HepG2 (cell line): ENCODE results near the gene MC3R. TPM values are rescaled to one million over a fixed set of nuclear protein-coding genes. Genes with fewer than 3 reads are reported as not detected.

Experiments
- ATAC-seq: fragments of 200-7000 bp; cut with Tn5 transposase; 3 replicates; pipeline ENCODE4 v1.9.1; 2020; ENCODE audit warnings: mild to moderate bottlenecking, moderate library complexity
- BruUV-seq: library from RNA; stranded (reverse); fragments of 400-500 nt; replicated peaks from 2 replicates; lab custom pipeline; 2021; lab: Mats Ljungman, UMichigan
- CTCF ChIA-PET: fragments of 300-600 bp; formaldehyde crosslinking; extraction: SDS; loops from one replicate; lab custom pipeline; 2021; ENCODE audit warnings: low total read pairs, inconsistent platforms, low intra/inter-chr PET ratio; lab: Yijun Ruan, JAX
- POLR2A ChIA-PET: fragments of 350-600 bp; sonication (Branson Sonifier 250); formaldehyde crosslinking; loops from one replicate; lab custom pipeline; 2020; ENCODE audit warnings: antibody characterized with exemption, inconsistent platforms; lab: Yijun Ruan, JAX
- DNase-seq: peaks from one replicate; pipeline ENCODE4 v3.0.0-alpha.2; 2015; ENCODE audit warnings: low spot score
- FAIRE-seq: peaks from 3 replicates; lab custom pipeline; 2011; peaks lifted over from hg19 to GRCh38; lab: Jason Lieb, UNC
- H2AFZ ChIP-seq: one replicate; pipeline ENCODE4 v1.6.1; 2011; ENCODE audit warnings: low read length, inconsistent platforms
- H3K27ac ChIP-seq: fragments of 300-600 bp; 3 replicates; pipeline ENCODE4 v1.8.0; 2011; ENCODE audit warnings: mixed run types, mild to moderate bottlenecking, mixed read lengths, low read length, inconsistent platforms; ENCODE audit not compliant: insufficient read depth; ENCODE audit errors: extremely low read length
- H3K27me3 ChIP-seq, 2 experiments: fragments of 200-600 bp in 1 of 2; 2 replicates in 1 of 2; 3 replicates in 1 of 2; pipeline versions ENCODE4 v1.6.0 to v1.8.0; 2011; ENCODE audit warnings: low read length in 2 of 2, mild to moderate bottlenecking in 2 of 2, moderate library complexity in 2 of 2, inconsistent platforms in 1 of 2; ENCODE audit not compliant: insufficient read depth in 2 of 2, control insufficient read depth in 1 of 2
- H3K36me3 ChIP-seq, 2 experiments: fragments of 200-600 bp in 1 of 2; replicated peaks in 1 of 2; 2 replicates in 1 of 2; 3 replicates in 1 of 2; pipeline versions ENCODE4 v1.5.1 to v1.8.0; 2011; ENCODE audit warnings: low read length in 2 of 2, inconsistent platforms in 1 of 2; ENCODE audit not compliant: insufficient read depth in 2 of 2, control insufficient read depth in 1 of 2
- H3K4me1 ChIP-seq: 2 replicates; pipeline ENCODE4 v1.5.1; 2012; ENCODE audit warnings: low read length, inconsistent platforms; ENCODE audit not compliant: insufficient read depth
- H3K4me2 ChIP-seq: 2 replicates; pipeline ENCODE4 v1.6.0; 2011; ENCODE audit warnings: low read depth, low read length, inconsistent platforms
- H3K4me3 ChIP-seq, 3 experiments: fragments of 200-600 bp in 1 of 3; sonication (generic), shearing (Covaris generic) in 1 of 3; replicated peaks in 1 of 3; 2 replicates each; pipeline ENCODE4 v1.5.1; 2011 to 2016; ENCODE audit warnings: low read length in 3 of 3, inconsistent platforms in 2 of 3, low read depth in 2 of 3, mild to moderate bottlenecking in 2 of 3, control low read depth in 1 of 3, mixed read lengths in 1 of 3; ENCODE audit not compliant: insufficient read depth in 1 of 3
- H3K79me2 ChIP-seq: one replicate; pipeline ENCODE4 v1.6.1; 2011; ENCODE audit warnings: low read length, inconsistent platforms; ENCODE audit not compliant: insufficient read depth
- H3K9ac ChIP-seq: 2 replicates; pipeline ENCODE4 v1.6.0; 2011; ENCODE audit warnings: mild to moderate bottlenecking, low read depth, low read length, inconsistent platforms; ENCODE audit not compliant: insufficient read depth
- H3K9me3 ChIP-seq: 2 replicates; pipeline ENCODE4 v1.5.1; 2012; ENCODE audit warnings: mild to moderate bottlenecking, low read length
- H4K20me1 ChIP-seq: 2 replicates; pipeline ENCODE4 v1.6.0; 2011; ENCODE audit warnings: inconsistent platforms, mild to moderate bottlenecking, low read length, moderate library complexity; ENCODE audit not compliant: insufficient read depth
- MNT ChIP-seq: fragments of 450-650 bp; IDR thresholded peaks from 2 replicates; pipeline ENCODE4 v1.6.1; 2016
- ZBTB2 ChIP-seq: sonication (generic); formaldehyde crosslinking; IDR thresholded peaks from 2 replicates; pipeline ENCODE4 v1.8.0; 2022; ENCODE audit warnings: low read depth, missing genetic modification reagents
- ZBTB42 ChIP-seq: sonication (generic); formaldehyde crosslinking; IDR thresholded peaks from 2 replicates; pipeline ENCODE4 v1.5.0; 2020; ENCODE audit warnings: mild to moderate bottlenecking, missing genetic modification reagents
- ZNF263 ChIP-seq: sonication (generic); formaldehyde crosslinking; IDR thresholded peaks from 2 replicates; pipeline ENCODE4 v1.4.0; 2020; ENCODE audit warnings: missing genetic modification reagents
- WGBS: methylation state at CpG from one replicate; pipeline ENCODE4 v1.1.6; 2017; ENCODE audit warnings: low lambda C conversion rate; 5-methylcytosine and 5-hydroxymethylcytosine counted together
- in situ Hi-C: cut with HindIII; loops from 2 replicates; pipeline ENCODE4 v1.10.0; 2017; ENCODE audit warnings: low pct_unique_long_range_greater_than_20kb; ENCODE audit not compliant: extremely low pct_ligation_motif_present
- intact Hi-C: fragments of 100-400 bp; cut with micrococcal nuclease; formaldehyde crosslinking; loops from one replicate; pipeline ENCODE4 v1.10.0; 2022; ENCODE audit not compliant: unreplicated experiment
- polyA plus RNA-seq, 8 experiments: library from polyadenylated mRNA; depleted of rRNA in 3 of 8; stranded (reverse) in 7 of 8; unstranded in 1 of 8; fragments of >200 nt; fragmentation: Illumina TruSeq in 4 of 8; extraction: Trizol in 4 of 8; gene quantifications; 2 replicates each; pipeline versions ENCODE4 v1.2.1 to v1.2.3, GENCODE V29; 2011 to 2016; ENCODE audit warnings: low read depth in 4 of 8, missing spikeins in 1 of 8, mixed read lengths in 1 of 8; ENCODE audit not compliant: insufficient read depth in 1 of 8
- total RNA-seq, 5 experiments: library from RNA; depleted of rRNA; stranded (reverse); fragments of >200 nt; fragmentation: Illumina TruSeq; extraction: Trizol; gene quantifications; 2 replicates each; pipeline ENCODE4 v1.2.3, GENCODE V29; 2016; ENCODE audit warnings: low read depth in 1 of 5

The MC3R gene
- total and polyA plus RNA-seq, 2 of the 13 experiments (the other 11 are each of a cell fraction or from before 2014, with no cell fraction given) = not detected

GRCh38 chr20:56204206-56204605 lies 44.3 kb upstream of the MC3R start:
- Histone ChIP-seq H4K20me1 (no peaks in the 10 kb centered on the region), H3K27ac (no peak overlapping the region), H2AFZ (no peak overlapping the region), H3K79me2 (no peaks in the 10 kb centered on the region), H3K9ac (no peak overlapping the region), H3K4me2 (no peak overlapping the region), H3K36me3 (no peaks in the 10 kb centered on the region), H3K4me3 (no peak overlapping the region), H3K9me3 (peaks cover 33% of the 10 kb centered on the region), H3K4me1 (no peaks in the 10 kb centered on the region), H3K27me3 (no peaks in the 10 kb centered on the region)
- no peak for ATAC-seq
- 7% methylated on average over 2 of the region's 3 CpGs for WGBS
- FAIRE-seq = no peak
- POLR2A ChIA-PET = no interaction called here
- CTCF ChIA-PET = no interaction called here
- no peak for DNase-seq
- TF ChIP-seq ZBTB2 (CRISPR knock-in tag) (no peak), MNT (peak; percentile 40; the same call in 1 of the 2 replicates)
- intact Hi-C loops = no loop called here
- BruUV-seq = no TSS peak
- in situ Hi-C loops = no loop called here

DNA sequence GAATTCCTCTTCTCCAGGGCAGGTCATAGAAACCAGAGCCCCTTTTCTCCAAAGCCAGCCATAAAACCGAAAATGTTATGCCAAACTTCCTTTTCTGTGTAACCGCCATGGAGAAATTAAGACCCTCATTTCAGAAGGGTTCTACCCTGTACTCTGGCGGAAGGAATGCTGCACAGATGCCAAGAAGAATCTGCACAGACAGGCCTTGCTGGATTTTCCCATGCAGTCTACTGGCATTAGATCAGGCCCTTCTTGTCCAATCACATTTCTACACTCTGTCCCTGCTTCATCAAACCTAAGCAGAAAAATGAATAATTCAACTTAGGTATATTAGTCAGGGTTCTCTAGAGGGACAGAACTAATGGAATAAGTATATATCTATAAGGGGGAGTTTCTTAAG lies 43.2 kb upstream of the MC3R start:
- no peaks in the 10 kb centered on the region for H3K36me3 ChIP-seq
- peaks cover 21% of the 10 kb centered on the region for H3K9me3 ChIP-seq
- no peaks in the 10 kb centered on the region for H4K20me1 ChIP-seq
- in situ Hi-C loops = no loop called here
- TF ChIP-seq ZBTB42 (CRISPR knock-in tag) (no peak), ZNF263 (CRISPR knock-in tag) (no peak)
- H3K79me2 ChIP-seq = no peaks in the 10 kb centered on the region
- no TSS peak for BruUV-seq
- POLR2A ChIA-PET = no interaction called here
- no peak overlapping the region for H3K9ac ChIP-seq
- H3K4me1 ChIP-seq = no peaks in the 10 kb centered on the region
- no peak overlapping the region for H3K27ac ChIP-seq
- intact Hi-C loops = no loop called here
- H2AFZ ChIP-seq = no peak overlapping the region
- ATAC-seq = no peak
- no peak overlapping the region for H3K4me2 ChIP-seq
- DNase-seq = no peak
- no peak for FAIRE-seq
- no peaks in the 10 kb centered on the region for H3K27me3 ChIP-seq
- WGBS = 35% methylated on average over 3 of the region's 3 CpGs
- no peak overlapping the region for H3K4me3 ChIP-seq
- CTCF ChIA-PET = no interaction called here
